PC-9 (cell line): ENCODE results near the gene DLEC1. TPM values are rescaled to one million over a fixed set of nuclear protein-coding genes. Genes with fewer than 3 reads are reported as not detected.

Experiments
- BruUV-seq: library from RNA; stranded (reverse); fragments of 400-500 nt; replicated peaks from 2 replicates; lab custom pipeline; 2021; lab: Mats Ljungman, UMichigan
- CTCF ChIA-PET: fragments of 300-600 bp; sonication (Branson Sonifier 250); formaldehyde crosslinking; loops from one replicate; lab custom pipeline; 2022; ENCODE audit warnings: antibody characterized with exemption; lab: Charles Lee
- POLR2A ChIA-PET: fragments of 300-600 bp; sonication (Branson Sonifier 250); formaldehyde crosslinking; loops from one replicate; lab custom pipeline; 2022; ENCODE audit warnings: antibody characterized with exemption; ENCODE audit not compliant: unreplicated experiment; lab: Charles Lee
- DNase-seq, 2 experiments: peaks; one replicate each; pipeline versions ENCODE4 v3.0.0 to v3.0.0-alpha.2; 2015 to 2022; ENCODE audit warnings: mixed read lengths in 1 of 2
- H2AFZ ChIP-seq: fragments of 200-600 bp; sonication (generic); 2 replicates; pipeline ENCODE4 v1.8.1; 2017; ENCODE audit warnings: antibody characterized with exemption
- H3F3A ChIP-seq: fragments of 200-600 bp; sonication (generic); 2 replicates; pipeline ENCODE4 v1.8.1; 2017; ENCODE audit warnings: antibody characterized with exemption, mild to moderate bottlenecking, low read depth; ENCODE audit not compliant: insufficient read depth
- H3K27ac ChIP-seq: fragments of 200-600 bp; sonication (generic); 2 replicates; pipeline ENCODE4 v1.6.1; 2016; ENCODE audit warnings: mixed run types
- H3K27me3 ChIP-seq: fragments of 200-600 bp; sonication (generic); 2 replicates; pipeline ENCODE4 v1.6.1; 2016; ENCODE audit warnings: low read depth, mixed run types; ENCODE audit not compliant: insufficient read depth
- H3K36me3 ChIP-seq: fragments of 200-600 bp; sonication (generic); 2 replicates; pipeline ENCODE4 v1.6.1; 2016; ENCODE audit warnings: low read depth, mixed run types
- H3K4me1 ChIP-seq: fragments of 200-600 bp; sonication (generic); replicated peaks from 2 replicates; pipeline ENCODE4 v1.6.1; 2016; ENCODE audit warnings: mixed run types; ENCODE audit not compliant: insufficient read depth
- H3K4me2 ChIP-seq: fragments of 200-600 bp; sonication (generic); 2 replicates; pipeline ENCODE4 v1.6.1; 2017; ENCODE audit warnings: mixed run types
- H3K4me3 ChIP-seq: fragments of 200-600 bp; sonication (generic); 2 replicates; pipeline ENCODE4 v1.6.1; 2016; ENCODE audit warnings: mixed run types
- H3K79me2 ChIP-seq: fragments of 200-600 bp; sonication (generic); 2 replicates; pipeline ENCODE4 v1.6.1; 2017; ENCODE audit warnings: low read depth, mixed run types
- H3K9me2 ChIP-seq: fragments of 200-600 bp; sonication (generic); 2 replicates; pipeline ENCODE4 v1.8.1; 2017; ENCODE audit warnings: mild to moderate bottlenecking; ENCODE audit not compliant: insufficient read depth
- H3K9me3 ChIP-seq: fragments of 200-600 bp; sonication (generic); 2 replicates; pipeline ENCODE4 v1.8.1; 2016; ENCODE audit warnings: low read depth; ENCODE audit not compliant: insufficient read depth
- H4K20me1 ChIP-seq: fragments of 200-600 bp; sonication (generic); 2 replicates; pipeline ENCODE4 v1.8.1; 2017; ENCODE audit not compliant: insufficient read depth
- EZH2 ChIP-seq: fragments of 200-600 bp; sonication (generic); IDR thresholded peaks from 2 replicates; pipeline ENCODE4 v1.8.0; 2017; ENCODE audit warnings: antibody characterized with exemption, low read depth
- intact Hi-C: fragments of 100-400 bp; cut with micrococcal nuclease; formaldehyde crosslinking; loops from one replicate; pipeline ENCODE4 v1.10.0; 2022; ENCODE audit not compliant: unreplicated experiment
- total RNA-seq: library from RNA; stranded (reverse); gene quantifications from 2 replicates; pipeline ENCODE4 v1.2.3, GENCODE V29; 2021
- TF ChIP-seq, protein P1 (sequence below): fragments of 200-600 bp; sonication (generic); conservative IDR thresholded peaks from 2 replicates; pipeline ENCODE4 v1.6.1; 2017; ENCODE audit warnings: mixed run types, antibody characterized with exemption, mild to moderate bottlenecking, moderate library complexity

Gene DLEC1
- total RNA-seq, 1 experiment from 2014 or later = 0.35 TPM

DNA sequence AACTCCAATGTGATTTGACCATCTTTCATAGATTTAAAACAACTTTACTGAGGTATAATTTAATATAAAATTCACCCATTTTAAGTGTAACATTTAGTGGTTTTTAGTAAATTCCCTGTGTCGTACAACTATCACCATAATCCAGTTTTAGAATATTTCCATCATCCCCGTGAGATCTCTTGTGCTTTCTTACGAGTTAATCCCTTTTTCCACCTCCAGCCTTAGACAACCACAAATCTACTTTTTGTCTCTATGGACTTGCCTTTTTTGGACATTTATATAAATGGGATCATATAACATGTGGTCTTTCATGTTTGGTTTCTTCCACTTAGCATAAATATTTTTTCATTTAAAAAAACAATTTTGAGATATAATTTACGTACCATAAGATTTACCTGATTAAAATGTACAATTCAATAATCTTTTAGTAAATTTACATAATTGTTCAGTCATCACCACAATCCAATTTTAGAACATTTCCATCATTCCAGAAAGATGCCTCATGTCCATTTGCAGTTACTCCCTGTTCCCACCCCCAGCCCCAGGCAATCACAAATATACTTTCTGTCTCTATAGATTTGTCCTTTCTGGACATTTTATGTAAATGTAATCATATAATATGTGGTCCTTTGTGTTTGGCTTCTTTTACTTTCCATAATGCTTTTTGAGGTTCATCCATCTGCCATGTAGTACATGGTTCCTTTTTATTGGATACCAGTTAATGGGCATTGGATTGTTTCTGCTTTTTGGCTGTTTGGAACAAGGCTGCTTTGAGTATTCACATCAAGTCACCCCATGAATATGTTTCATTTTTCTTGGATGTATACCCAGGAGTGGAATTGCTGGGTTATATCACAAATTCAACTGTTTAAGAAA lies 129.4 kb downstream of the DLEC1 start:
- Histone ChIP-seq H3K4me2 (peak overlapping the region; percentile 81), H3K9me3 (no peaks in the 10 kb centered on the region), H4K20me1 (peaks cover 24% of the 10 kb centered on the region), H3K36me3 (no peaks in the 10 kb centered on the region), H3K4me3 (peak overlapping the region; percentile 44; the same call in 1 of the 2 replicates), H3K4me1 (peaks cover 38% of the 10 kb centered on the region), H3K9me2 (no peaks in the 10 kb centered on the region), H2AFZ (no peak overlapping the region), H3K79me2 (peaks cover 77% of the 10 kb centered on the region), H3K27ac (peak overlapping the region; percentile 62), H3F3A (peaks cover 24% of the 10 kb centered on the region), H3K27me3 (no peaks in the 10 kb centered on the region)
- POLR2A ChIA-PET = no interaction called here
- intact Hi-C loops = loop anchor here (1.0 kb wide), 1 partner anchor 8 kb away; no protein-coding TSS in a partner anchor
- CTCF ChIA-PET = no interaction called here
- DNase-seq = peak in 1 of 2 experiments; percentile 46
- TF ChIP-seq, protein P1, sequence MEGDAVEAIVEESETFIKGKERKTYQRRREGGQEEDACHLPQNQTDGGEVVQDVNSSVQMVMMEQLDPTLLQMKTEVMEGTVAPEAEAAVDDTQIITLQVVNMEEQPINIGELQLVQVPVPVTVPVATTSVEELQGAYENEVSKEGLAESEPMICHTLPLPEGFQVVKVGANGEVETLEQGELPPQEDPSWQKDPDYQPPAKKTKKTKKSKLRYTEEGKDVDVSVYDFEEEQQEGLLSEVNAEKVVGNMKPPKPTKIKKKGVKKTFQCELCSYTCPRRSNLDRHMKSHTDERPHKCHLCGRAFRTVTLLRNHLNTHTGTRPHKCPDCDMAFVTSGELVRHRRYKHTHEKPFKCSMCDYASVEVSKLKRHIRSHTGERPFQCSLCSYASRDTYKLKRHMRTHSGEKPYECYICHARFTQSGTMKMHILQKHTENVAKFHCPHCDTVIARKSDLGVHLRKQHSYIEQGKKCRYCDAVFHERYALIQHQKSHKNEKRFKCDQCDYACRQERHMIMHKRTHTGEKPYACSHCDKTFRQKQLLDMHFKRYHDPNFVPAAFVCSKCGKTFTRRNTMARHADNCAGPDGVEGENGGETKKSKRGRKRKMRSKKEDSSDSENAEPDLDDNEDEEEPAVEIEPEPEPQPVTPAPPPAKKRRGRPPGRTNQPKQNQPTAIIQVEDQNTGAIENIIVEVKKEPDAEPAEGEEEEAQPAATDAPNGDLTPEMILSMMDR = no peak
- TF ChIP-seq EZH2 = no peak
- no TSS peak for BruUV-seq

DNA sequence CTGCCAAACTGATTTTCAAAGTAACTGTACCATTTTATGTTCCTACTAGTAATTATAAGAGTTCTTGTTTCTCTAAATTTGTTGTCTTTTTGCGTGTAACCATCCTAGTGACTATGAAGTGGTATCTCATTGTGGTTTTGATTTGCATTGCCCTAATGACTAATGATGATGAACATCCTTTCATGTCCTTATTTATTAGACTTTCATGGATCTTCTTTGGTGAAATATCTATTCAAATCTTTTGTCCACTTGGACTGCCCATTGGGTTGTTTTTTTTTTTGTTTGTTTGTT lies 130.0 kb downstream of the DLEC1 start:
- Histone ChIP-seq H3K9me3 (no peaks in the 10 kb centered on the region), H3K27me3 (no peaks in the 10 kb centered on the region), H3K27ac (peak overlapping the region; percentile 62), H3F3A (peaks cover 21% of the 10 kb centered on the region), H3K36me3 (no peaks in the 10 kb centered on the region), H3K4me2 (peak overlapping the region; percentile 81), H4K20me1 (peaks cover 27% of the 10 kb centered on the region), H3K9me2 (no peaks in the 10 kb centered on the region), H3K4me3 (no peak overlapping the region), H3K4me1 (peaks cover 38% of the 10 kb centered on the region), H2AFZ (no peak overlapping the region), H3K79me2 (peaks cover 83% of the 10 kb centered on the region)
- ChIA-PET POLR2A (no interaction called here), CTCF (no interaction called here)
- no peak for DNase-seq
- intact Hi-C loops = no loop called here
- no peak for TF ChIP-seq EZH2
- TF ChIP-seq, protein P1 = no peak
- no TSS peak for BruUV-seq

DNA sequence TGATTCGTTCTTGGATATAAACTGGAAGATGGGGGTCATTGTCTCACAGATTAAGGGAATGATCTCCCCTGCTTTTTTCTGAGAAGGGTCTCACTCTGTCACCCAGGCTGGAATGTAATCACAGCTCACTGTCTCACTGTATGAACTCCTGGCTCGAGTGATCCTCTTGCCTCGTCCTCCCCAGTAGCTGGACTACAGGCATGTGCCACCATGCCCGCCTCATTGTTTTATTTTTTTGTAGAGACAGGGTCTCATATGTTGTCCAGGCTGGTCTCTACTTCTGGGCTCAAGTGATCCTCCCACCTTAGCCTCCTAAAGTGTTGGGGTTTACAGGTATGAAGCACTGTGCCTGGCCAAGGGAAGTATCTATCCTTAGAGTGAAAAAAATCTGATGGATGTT lies 131.7 kb downstream of the DLEC1 start:
- CTCF ChIA-PET = no interaction called here
- DNase-seq = no peak
- Histone ChIP-seq H3K36me3 (no peaks in the 10 kb centered on the region), H2AFZ (no peak overlapping the region), H3K27ac (no peak overlapping the region), H4K20me1 (peaks cover 42% of the 10 kb centered on the region), H3K79me2 (peaks cover 100% of the 10 kb centered on the region), H3K4me1 (peaks cover 41% of the 10 kb centered on the region), H3K9me2 (no peaks in the 10 kb centered on the region), H3K4me3 (no peak overlapping the region), H3K9me3 (no peaks in the 10 kb centered on the region), H3K27me3 (no peaks in the 10 kb centered on the region), H3F3A (peaks cover 21% of the 10 kb centered on the region; the same call in 1 of the 2 replicates), H3K4me2 (no peak overlapping the region)
- BruUV-seq = no TSS peak
- TF ChIP-seq, protein P1 = no peak
- no peak for TF ChIP-seq EZH2
- intact Hi-C loops = loop anchor here (5.0 kb wide), 1 partner anchor 42 kb away; no protein-coding TSS in a partner anchor
- POLR2A ChIA-PET = interaction anchor here (0.7 kb wide), 1 partner anchor 51 kb away, joined by 3 read pairs; no protein-coding TSS in a partner anchor
